Stimulated activated CD4-positive, alpha-beta T cell treated with anti-CD3 and anti-CD28 coated beads, Interleukin-1b, Interleukin-23, amount 100 ng/mL, for 48 hours (primary cell): ENCODE results near the gene UBE2G2.

Experiments used
- DNase-seq: peaks from one replicate; pipeline ENCODE4 v3.0.0-alpha.2; 2020

The UBE2G2 gene

GRCh38 chr21:44762221-44763049 is 39.2 kb downstream of the UBE2G2 start:
- no peak for DNase-seq

GRCh38 chr21:44761747-44762208 is 39.8 kb downstream of the UBE2G2 start:
- no peak for DNase-seq

- no peak for DNase-seq
Measured at GRCh38 chr21:44761011-44761729, 40.5 kb downstream of the UBE2G2 start.

DNA sequence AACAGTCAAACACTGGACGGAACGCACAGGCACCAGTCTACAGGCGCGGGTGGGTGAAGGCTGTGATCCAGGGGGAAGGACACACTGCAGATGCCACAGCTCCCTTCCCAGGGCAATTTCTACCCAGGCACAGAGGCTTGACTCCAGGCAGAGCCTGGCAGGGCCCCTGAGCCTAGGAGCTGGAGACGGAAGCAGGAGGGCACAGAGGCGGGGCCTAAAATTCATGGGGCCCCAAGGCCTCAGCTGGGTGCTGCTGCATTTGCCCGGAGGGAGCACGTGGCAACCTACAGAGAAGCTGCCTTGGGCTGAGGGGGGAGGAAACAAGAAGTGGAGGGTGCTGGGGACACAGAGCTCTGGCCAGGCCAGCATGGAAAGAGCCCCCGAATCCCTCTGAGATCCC is 41.2 kb downstream of the UBE2G2 start:
- DNase-seq = no peak

- no peak for DNase-seq
Measured at GRCh38 chr21:44759628-44760285, 41.9 kb downstream of the UBE2G2 start.

DNA sequence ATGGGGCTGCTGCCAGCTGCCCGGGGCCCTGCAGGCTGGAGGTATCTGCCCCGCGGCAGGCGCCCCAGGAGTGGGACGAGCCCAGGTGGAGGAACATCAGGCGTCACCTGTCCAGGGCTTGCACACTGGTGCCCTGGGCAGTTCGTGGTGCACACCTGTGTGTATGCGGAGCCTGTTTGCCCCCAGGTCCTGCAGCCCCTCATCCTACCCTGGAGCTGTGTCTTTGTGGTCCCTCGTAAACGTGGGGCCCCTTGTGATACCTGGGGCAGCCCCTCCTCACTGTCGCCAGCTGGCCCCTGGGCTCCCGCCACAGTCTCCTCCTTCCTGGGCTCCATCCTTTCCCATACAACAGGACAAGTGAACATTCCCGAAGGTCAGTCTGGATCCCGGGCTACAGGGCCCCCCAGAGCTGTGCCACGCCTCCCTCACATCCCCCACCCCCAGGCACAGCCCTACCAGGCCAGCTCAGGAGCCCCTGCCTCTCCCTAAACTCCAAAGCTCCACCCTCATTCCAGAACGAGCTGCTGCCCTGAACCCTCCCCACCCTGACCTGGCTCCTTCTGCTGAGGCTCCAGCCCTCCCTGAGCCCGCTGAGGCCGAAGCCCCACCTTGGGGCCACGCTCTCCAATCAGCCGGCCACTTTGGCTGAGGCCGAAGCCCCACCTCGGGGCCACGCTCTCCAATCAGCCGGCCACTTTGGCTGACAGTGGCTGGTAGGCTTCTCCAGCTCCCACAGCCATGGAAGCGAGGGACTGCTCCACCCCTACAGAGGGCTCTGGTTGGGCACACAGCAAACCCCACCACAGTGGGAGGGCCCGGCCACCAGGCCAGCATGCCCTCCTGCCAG is 42.6 kb downstream of the UBE2G2 start:
- no peak for DNase-seq

DNA sequence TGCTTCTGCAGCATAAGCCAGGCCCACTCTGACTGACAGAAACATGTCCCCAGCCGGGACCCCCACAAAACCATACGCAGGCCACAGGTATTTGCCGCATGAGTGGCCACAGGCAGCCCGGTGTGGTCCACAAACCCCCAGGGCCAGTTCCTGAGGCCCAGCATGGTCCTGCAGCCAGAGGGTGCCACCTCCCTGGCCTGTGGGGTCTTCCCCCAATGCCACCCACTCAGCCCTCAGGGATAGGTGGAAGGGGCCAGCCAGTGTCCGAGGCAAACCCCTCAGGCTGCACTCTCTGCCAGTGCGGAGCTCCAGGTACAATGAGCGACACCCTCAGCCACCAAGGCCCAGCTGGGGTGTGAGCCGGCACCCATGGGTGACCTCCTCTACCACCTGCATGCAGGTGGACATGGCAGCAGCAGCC is 43.5 kb downstream of the UBE2G2 start:
- DNase-seq = no peak

- DNase-seq = no peak
Measured at GRCh38 chr21:44757731-44758130, 43.9 kb downstream of the UBE2G2 start.

DNA sequence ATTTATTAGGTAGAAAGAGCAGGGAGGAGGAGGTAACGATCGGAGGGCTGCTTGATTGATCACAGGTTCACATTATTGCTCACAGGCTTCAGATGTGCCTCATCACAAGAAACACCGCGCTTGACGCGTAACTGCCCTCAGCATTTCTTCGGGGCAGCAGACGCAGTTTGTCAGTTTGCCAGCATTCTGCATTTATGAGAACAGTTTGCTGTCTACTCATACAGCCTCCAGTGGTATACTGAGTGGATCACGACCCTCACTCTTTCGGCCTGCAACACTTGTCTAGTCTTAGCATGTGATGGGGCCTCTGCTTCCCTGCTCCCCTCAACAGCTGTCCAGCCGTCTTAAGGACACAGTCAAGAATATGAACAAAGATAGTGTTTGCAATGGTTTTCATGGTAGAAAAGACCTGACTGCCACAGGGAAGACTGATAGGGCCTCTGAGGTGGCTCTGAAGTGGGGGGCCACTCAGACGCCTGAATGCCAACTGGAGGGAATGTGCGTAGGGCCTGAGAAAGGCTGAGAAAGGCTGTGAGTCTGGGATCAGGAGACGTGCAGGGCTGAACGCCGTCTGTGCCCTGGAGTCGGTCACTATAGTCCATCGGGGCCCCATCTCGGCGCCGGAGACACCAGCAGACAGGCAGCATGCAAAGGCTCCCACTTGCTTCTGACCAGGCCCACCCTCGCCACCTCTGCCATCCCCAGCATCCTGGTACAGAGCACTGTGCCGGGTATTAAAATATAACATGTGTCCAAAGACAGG is 45.0 kb downstream of the UBE2G2 start:
- DNase-seq = no peak

- no peak for DNase-seq
Measured at GRCh38 chr21:44755227-44755626, 46.4 kb downstream of the UBE2G2 start.

DNA sequence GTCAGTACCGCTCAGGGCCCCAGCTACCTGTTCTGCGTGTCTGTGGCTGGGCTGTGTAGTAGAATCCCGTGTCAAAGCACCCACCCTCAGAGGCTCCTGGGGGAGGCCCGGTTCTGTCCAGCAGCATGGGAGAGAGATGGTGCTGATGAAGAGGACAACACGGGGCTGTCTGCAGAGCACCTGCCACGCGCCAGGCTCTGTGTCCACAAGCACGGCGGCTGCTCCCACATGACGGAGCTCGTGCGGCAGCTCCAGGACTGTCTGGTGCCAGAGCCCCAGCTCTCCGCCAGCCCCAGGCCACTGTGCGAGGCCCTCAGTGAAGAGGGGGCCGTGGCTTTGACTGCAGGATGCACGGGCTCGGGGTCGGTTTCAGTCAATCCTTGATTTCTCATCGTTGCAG is 48.3 kb downstream of the UBE2G2 start:
- DNase-seq = no peak

DNA sequence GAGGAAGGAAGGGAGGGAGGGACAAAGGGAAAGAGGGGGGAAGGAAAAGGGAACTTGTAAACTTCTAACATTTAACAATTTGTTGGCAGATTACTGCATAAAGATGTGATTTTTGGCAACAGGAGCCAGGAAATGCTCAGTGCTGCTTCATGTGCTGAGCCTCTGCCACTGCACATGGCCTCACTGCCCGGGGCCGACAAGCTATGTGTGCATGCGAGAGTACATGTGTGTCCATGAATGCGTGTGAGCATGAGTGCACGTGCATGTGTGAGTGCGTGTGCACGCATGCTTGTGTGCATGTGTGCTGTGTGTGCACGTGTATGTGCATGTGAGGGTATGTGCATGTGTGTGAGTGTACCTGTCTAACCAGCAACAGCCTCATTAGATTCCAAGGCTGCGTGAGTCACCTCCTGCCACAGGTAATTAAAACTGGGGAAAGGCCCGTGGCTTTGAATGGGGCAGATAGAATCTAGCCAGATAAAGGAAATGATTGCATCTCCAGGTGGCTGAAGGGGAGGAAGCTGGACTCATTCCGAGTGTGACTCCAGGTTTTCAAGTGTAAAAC is 48.9 kb downstream of the UBE2G2 start:
- no peak for DNase-seq

DNA sequence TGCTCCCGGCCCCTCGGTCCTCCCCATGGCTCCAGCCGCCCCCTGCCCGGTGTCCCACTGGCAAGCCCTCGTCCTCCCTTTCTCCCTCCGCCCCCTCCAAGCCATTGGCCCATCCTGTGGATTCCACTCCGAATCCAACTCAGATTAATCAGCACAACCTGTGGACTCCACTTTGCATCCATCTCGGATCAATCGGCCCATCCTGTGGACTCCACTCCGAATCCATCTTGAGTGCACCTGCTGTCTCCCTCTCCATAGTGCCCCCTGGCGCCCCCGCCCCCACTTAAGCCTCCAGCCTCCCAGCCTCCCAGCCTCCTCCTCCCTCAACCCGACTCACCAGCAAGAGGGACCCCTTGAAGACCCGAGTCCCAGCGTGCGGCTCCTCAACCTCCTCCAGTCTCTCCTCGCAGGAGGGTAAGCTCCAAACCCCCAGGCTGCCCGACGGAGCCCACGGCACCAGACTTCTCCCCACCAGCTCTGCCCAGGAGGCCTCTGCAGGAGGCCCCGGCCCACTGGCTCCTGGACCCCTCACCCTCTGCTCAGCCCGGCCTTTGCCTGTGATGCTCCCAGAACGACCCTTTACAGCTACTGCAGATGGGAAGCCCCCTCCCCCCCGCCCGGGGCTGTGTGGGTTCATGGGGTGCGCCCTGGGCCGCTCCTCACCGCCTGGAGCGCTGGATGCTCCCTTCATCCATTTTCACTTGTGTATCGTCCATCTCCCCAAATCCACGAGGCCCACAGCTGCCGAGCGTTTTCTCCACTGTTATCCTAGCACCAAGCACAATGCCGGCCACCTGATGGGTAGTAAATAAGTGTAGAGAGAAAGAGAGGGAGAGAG is 49.6 kb downstream of the UBE2G2 start:
- no peak for DNase-seq

- DNase-seq = no peak
Measured at GRCh38 chr21:44751186-44751798, 50.3 kb downstream of the UBE2G2 start.

GRCh38 chr21:44750675-44751025 is 51.0 kb downstream of the UBE2G2 start:
- no peak for DNase-seq

DNA sequence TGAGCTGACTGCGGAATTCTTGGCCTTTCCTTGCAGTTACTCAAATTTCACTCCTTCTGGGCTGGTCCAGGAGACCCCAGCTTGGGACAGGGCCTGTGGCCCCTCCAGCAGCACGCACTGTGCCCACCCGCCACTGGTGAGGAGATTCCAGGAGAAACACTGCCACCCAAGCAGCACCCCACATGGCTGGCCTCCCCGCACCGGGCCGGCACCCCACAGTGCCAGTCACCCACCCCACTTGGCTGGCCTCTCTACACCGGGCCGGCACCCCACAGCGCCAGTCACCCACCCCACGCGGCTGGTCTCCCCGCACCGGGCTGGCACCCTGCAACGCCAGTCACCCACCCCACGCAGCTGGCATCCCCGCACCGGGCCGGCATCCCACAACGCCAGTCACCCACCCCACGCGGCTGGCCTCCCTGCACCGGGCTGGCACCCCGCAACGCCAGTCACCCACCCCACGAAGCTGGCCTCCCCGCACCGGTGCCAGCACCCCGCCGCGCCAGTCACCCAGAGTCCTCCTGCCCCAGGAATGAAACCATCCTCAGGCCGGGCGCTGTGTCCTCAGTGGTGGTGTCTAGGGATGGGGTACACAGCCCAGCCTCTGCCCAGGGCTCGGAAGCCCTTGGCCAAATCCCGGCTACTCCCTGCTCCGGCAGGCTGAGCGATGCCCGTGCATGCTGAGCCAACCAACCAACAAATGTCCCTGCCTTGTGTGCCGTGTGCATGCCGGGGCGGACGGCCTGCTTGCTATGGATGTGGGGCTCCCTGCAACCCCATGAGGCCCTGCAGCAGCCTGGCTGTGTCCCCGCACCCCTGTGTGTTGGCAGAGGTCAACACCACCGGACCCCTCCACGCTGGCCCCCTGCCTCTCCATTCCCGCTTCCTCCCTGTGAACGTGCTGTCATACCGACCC is 51.6 kb downstream of the UBE2G2 start:
- no peak for DNase-seq

DNA sequence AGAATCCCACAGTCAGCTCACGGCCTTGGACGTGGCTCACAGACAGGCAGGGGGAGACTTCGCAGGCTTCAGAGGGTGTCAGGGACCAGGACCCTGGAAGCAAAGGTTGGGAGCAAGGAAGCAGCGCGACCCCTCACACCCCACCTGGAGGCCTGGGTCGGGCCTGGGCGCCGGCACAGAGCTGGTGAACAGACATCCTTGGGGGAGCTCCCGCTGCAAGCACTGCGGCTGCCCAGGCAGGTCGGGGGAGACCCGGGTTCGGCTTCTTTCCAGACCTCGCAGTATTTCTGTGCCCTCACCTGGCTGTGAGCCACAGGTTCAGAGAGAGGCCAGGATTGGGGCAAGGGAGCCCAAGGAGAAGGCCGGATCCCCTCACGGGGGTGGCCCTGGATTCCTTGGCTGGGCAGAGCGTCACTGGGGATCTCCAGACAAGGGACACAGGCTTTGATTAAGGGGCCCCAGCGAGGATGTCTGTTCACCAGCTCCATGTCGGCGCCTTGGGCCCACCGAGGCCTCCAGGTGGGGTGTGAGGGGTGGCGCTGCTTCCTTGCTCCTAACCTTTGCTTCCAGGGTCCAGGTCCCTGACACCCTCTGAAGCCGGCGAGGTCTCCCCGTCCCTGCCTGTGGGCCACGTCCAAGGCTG is 52.4 kb downstream of the UBE2G2 start:
- no peak for DNase-seq

- no peak for DNase-seq
Measured at GRCh38 chr21:44748621-44749020, 53.0 kb downstream of the UBE2G2 start.
